ENCODE results near the gene EXOC4. TPM values are rescaled to one million over a fixed set of nuclear protein-coding genes. Genes with fewer than 3 reads are reported as not detected.

Gene EXOC4
- total RNA-seq, 4 donors from 2014 or later, result 60.0 to 187 (median 80.1) TPM

- no peaks in the 10 kb centered on the region for H3K4me1 ChIP-seq
- H3K36me3 ChIP-seq, result no peaks in the 10 kb centered on the region
- no peaks in the 10 kb centered on the region for H3K27me3 ChIP-seq
- H3K27ac ChIP-seq, result no peak overlapping the region
- no peak overlapping the region for H3K4me3 ChIP-seq
- no peak for DNase-seq (ENCODE audit: low spot score in 2 of 2)
- H3K9me3 ChIP-seq, result no peaks in the 10 kb centered on the region
- TF ChIP-seq POLR2AphosphoS5 (IDR thresholded peaks at IDR 0.05), result no peak
- no peak for TF ChIP-seq POLR2A (IDR thresholded peaks at IDR 0.05)
- TF ChIP-seq, protein P1, sequence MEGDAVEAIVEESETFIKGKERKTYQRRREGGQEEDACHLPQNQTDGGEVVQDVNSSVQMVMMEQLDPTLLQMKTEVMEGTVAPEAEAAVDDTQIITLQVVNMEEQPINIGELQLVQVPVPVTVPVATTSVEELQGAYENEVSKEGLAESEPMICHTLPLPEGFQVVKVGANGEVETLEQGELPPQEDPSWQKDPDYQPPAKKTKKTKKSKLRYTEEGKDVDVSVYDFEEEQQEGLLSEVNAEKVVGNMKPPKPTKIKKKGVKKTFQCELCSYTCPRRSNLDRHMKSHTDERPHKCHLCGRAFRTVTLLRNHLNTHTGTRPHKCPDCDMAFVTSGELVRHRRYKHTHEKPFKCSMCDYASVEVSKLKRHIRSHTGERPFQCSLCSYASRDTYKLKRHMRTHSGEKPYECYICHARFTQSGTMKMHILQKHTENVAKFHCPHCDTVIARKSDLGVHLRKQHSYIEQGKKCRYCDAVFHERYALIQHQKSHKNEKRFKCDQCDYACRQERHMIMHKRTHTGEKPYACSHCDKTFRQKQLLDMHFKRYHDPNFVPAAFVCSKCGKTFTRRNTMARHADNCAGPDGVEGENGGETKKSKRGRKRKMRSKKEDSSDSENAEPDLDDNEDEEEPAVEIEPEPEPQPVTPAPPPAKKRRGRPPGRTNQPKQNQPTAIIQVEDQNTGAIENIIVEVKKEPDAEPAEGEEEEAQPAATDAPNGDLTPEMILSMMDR (IDR thresholded peaks at IDR 0.05), result no peak
- TF ChIP-seq EP300 (IDR thresholded peaks at IDR 0.05), result no peak
Measured at GRCh38 chr7:133751079-133751478, 498.2 kb downstream of the EXOC4 start.

GRCh38 chr7:133753513-133753912 lies 500.6 kb downstream of the EXOC4 start:
- Histone ChIP-seq H3K9me3 (no peaks in the 10 kb centered on the region), H3K27ac (no peak overlapping the region)
- 68% methylated on average over 5 of the region's 5 CpGs for WGBS

GRCh38 chr7:133754708-133755107 lies 501.8 kb downstream of the EXOC4 start:
- Histone ChIP-seq H3K9me3 (no peaks in the 10 kb centered on the region), H3K4me3 (no peak overlapping the region), H3K27ac (no peak overlapping the region), H3K27me3 (no peaks in the 10 kb centered on the region), H3K4me1 (no peaks in the 10 kb centered on the region), H3K36me3 (no peaks in the 10 kb centered on the region)
- TF ChIP-seq POLR2A (IDR thresholded peaks at IDR 0.05) (no peak), POLR2AphosphoS5 (IDR thresholded peaks at IDR 0.05) (no peak), EP300 (IDR thresholded peaks at IDR 0.05) (no peak)
- TF ChIP-seq, protein P1 (IDR thresholded peaks at IDR 0.05), result no peak
- 90% methylated on average over 1 of the region's 1 CpG for WGBS
- DNase-seq (ENCODE audit: low spot score in 2 of 2), result no peak

More at GRCh38 chr7:133753513-133753912, 500.6 kb downstream of the EXOC4 start:
- no peaks in the 10 kb centered on the region for H3K27me3 ChIP-seq
- H3K36me3 ChIP-seq, result no peaks in the 10 kb centered on the region
- H3K4me3 ChIP-seq, result no peak overlapping the region
- TF ChIP-seq EP300 (IDR thresholded peaks at IDR 0.05), result no peak
- no peak for TF ChIP-seq POLR2AphosphoS5 (IDR thresholded peaks at IDR 0.05)
- TF ChIP-seq, protein P1 (IDR thresholded peaks at IDR 0.05), result no peak
- no peak for TF ChIP-seq POLR2A (IDR thresholded peaks at IDR 0.05)
- no peak for DNase-seq (ENCODE audit: low spot score in 2 of 2)
- H3K4me1 ChIP-seq, result no peaks in the 10 kb centered on the region

DNA sequence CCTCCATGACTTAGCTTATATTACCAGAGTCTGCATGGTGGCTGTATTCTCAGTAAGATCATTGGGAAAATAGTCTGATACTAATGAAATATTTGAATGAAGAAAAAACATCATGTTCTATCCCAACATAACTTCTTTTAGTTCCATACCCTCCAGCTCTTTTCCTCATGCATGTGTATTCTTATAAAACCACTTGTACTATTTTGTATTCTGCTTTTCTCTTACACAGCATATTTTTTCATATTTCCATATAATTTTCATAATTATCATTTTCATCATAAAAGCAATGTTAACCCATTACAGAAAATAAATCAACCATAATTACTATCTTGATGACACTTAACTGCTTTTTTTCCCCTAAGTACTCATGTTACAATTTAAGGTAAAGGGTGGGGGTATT lies 503.0 kb downstream of the EXOC4 start:
- Histone ChIP-seq H3K9me3 (no peaks in the 10 kb centered on the region), H3K4me3 (no peak overlapping the region), H3K27me3 (no peaks in the 10 kb centered on the region), H3K4me1 (no peaks in the 10 kb centered on the region), H3K36me3 (no peaks in the 10 kb centered on the region), H3K27ac (no peak overlapping the region)
- TF ChIP-seq POLR2AphosphoS5 (IDR thresholded peaks at IDR 0.05) (no peak), POLR2A (IDR thresholded peaks at IDR 0.05) (no peak), EP300 (IDR thresholded peaks at IDR 0.05) (no peak)
- TF ChIP-seq, protein P1 (IDR thresholded peaks at IDR 0.05), result no peak
- no peak for DNase-seq (ENCODE audit: low spot score in 2 of 2)

GRCh38 chr7:133761443-133761842 lies 508.6 kb downstream of the EXOC4 start:
- TF ChIP-seq, protein P1 (IDR thresholded peaks at IDR 0.05), result no peak
- no peak for TF ChIP-seq EP300 (IDR thresholded peaks at IDR 0.05)
- no peak for TF ChIP-seq POLR2AphosphoS5 (IDR thresholded peaks at IDR 0.05)
- no peak for TF ChIP-seq POLR2A (IDR thresholded peaks at IDR 0.05)
- DNase-seq (ENCODE audit: low spot score in 2 of 2), result no peak
- H3K4me3 ChIP-seq, result no peak overlapping the region
- H3K4me1 ChIP-seq, result no peaks in the 10 kb centered on the region
- 95% methylated on average over 4 of the region's 4 CpGs for WGBS
- H3K27me3 ChIP-seq, result no peaks in the 10 kb centered on the region
- H3K27ac ChIP-seq, result no peak overlapping the region
- no peaks in the 10 kb centered on the region for H3K9me3 ChIP-seq
- no peaks in the 10 kb centered on the region for H3K36me3 ChIP-seq
